IMR-90 (cell line): ENCODE results near the gene CHN1. TPM values are rescaled to one million over a fixed set of nuclear protein-coding genes. Genes with fewer than 3 reads are reported as not detected.
A peak's percentile ranks its signal among the peaks of the same experiment; 100 is the strongest.

ENCODE experiments used
- ATAC-seq: fragments of 200-7000 bp; cut with Tn5 transposase; 2 replicates; pipeline ENCODE4 v1.9.1; 2020; ENCODE audit warnings: low read depth, mild to moderate bottlenecking, moderate library complexity
- BruUV-seq: library from RNA; stranded (reverse); fragments of 400-500 nt; replicated peaks from 2 replicates; lab custom pipeline; 2021; lab: Mats Ljungman, UMichigan
- CTCF ChIA-PET: fragments of 300-600 bp; formaldehyde crosslinking; extraction: SDS; loops from one replicate; lab custom pipeline; 2021; ENCODE audit warnings: antibody characterized with exemption; lab: Yijun Ruan, JAX
- POLR2A ChIA-PET: fragments of 300-600 bp; sonication (Branson Sonifier 250); formaldehyde crosslinking; loops from one replicate; lab custom pipeline; 2022; ENCODE audit warnings: antibody characterized with exemption; ENCODE audit not compliant: unreplicated experiment; lab: Charles Lee
- DNase-seq: peaks from one replicate; pipeline ENCODE4 v3.0.0; 2013
- H2AFZ ChIP-seq: replicated peaks from 2 replicates; pipeline ENCODE3; 2013; ENCODE audit warnings: low read length, mild to moderate bottlenecking; ENCODE audit not compliant: poor library complexity
- H2AK5ac ChIP-seq: 2 replicates; pipeline ENCODE4 v1.6.1; 2013; ENCODE audit warnings: low read depth, low read length, inconsistent platforms
- H2AK9ac ChIP-seq: replicated peaks from 2 replicates; pipeline ENCODE3; 2013; ENCODE audit warnings: mild to moderate bottlenecking, low read depth, low read length, moderate library complexity; ENCODE audit not compliant: poor library complexity
- H2BK120ac ChIP-seq: 2 replicates; pipeline ENCODE4 v1.6.1; 2013; ENCODE audit warnings: low read depth, low read length, inconsistent platforms
- H2BK15ac ChIP-seq: 3 replicates; pipeline ENCODE4 v1.6.1; 2013; ENCODE audit warnings: low read depth, low read length, inconsistent platforms
- H2BK20ac ChIP-seq: 2 replicates; pipeline ENCODE4 v1.6.1; 2013; ENCODE audit warnings: low read depth, mild to moderate bottlenecking, inconsistent platforms, low read length, moderate library complexity
- H2BK5ac ChIP-seq: 2 replicates; pipeline ENCODE4 v1.6.1; 2013; ENCODE audit warnings: mild to moderate bottlenecking, low read depth, low read length, inconsistent platforms; ENCODE audit not compliant: poor library complexity, severe bottlenecking
- H3K14ac ChIP-seq: replicated peaks from 2 replicates; pipeline ENCODE4 v1.6.1; 2013; ENCODE audit warnings: low read depth, low read length, inconsistent platforms
- H3K18ac ChIP-seq: 2 replicates; pipeline ENCODE4 v1.6.1; 2013; ENCODE audit warnings: low read depth, low read length, control low read depth
- H3K23ac ChIP-seq: 2 replicates; pipeline ENCODE4 v1.6.1; 2013; ENCODE audit warnings: low read depth, low read length, inconsistent platforms
- H3K27ac ChIP-seq: 2 replicates; pipeline ENCODE4 v1.5.1; 2013; ENCODE audit warnings: mild to moderate bottlenecking, control low read depth, low read length; ENCODE audit not compliant: insufficient read depth
- H3K27me3 ChIP-seq: 2 replicates; pipeline ENCODE4 v1.6.1; 2013; ENCODE audit warnings: low read length; ENCODE audit not compliant: control insufficient read depth, insufficient read depth
- H3K36me3 ChIP-seq: 2 replicates; pipeline ENCODE4 v1.6.1; 2013; ENCODE audit warnings: low read length, mixed read lengths; ENCODE audit not compliant: control insufficient read depth, insufficient read depth
- H3K4ac ChIP-seq: 2 replicates; pipeline ENCODE4 v1.6.1; 2013; ENCODE audit warnings: low read depth, low read length, inconsistent platforms
- H3K4me1 ChIP-seq: 2 replicates; pipeline ENCODE4 v1.6.1; 2013; ENCODE audit warnings: low read length, mixed read lengths; ENCODE audit not compliant: control insufficient read depth, insufficient read depth
- H3K4me2 ChIP-seq: 2 replicates; pipeline ENCODE4 v1.6.1; 2013; ENCODE audit warnings: low read depth, mild to moderate bottlenecking, control low read depth, low read length, moderate library complexity
- H3K4me3 ChIP-seq: 2 replicates; pipeline ENCODE4 v1.5.1; 2013; ENCODE audit warnings: low read depth, mild to moderate bottlenecking, control low read depth, low read length, moderate library complexity; ENCODE audit not compliant: insufficient read depth
- H3K56ac ChIP-seq: 2 replicates; pipeline ENCODE4 v1.6.1; 2013; ENCODE audit warnings: low read length, inconsistent platforms; ENCODE audit not compliant: insufficient read depth; ENCODE audit errors: extremely low read depth
- H3K79me1 ChIP-seq, 2 experiments: 2 replicates each; pipeline ENCODE4 v1.6.1; 2013; ENCODE audit warnings: low read length in 2 of 2, inconsistent platforms in 1 of 2, low read depth in 1 of 2
- H3K9ac ChIP-seq: 2 replicates; pipeline ENCODE4 v1.6.1; 2013; ENCODE audit warnings: low read depth, low read length, control low read depth
- H3K9me1 ChIP-seq: 2 replicates; pipeline ENCODE4 v1.6.1; 2013; ENCODE audit warnings: low read length, inconsistent platforms; ENCODE audit not compliant: insufficient read depth
- H3K9me3 ChIP-seq: 2 replicates; pipeline ENCODE4 v1.6.1; 2013; ENCODE audit warnings: low read length; ENCODE audit not compliant: control insufficient read depth, insufficient read depth
- H4K20me1 ChIP-seq: 2 replicates; pipeline ENCODE4 v1.6.1; 2013; ENCODE audit warnings: low read length, inconsistent platforms; ENCODE audit not compliant: insufficient read depth
- H4K5ac ChIP-seq: 2 replicates; pipeline ENCODE4 v1.6.1; 2013; ENCODE audit warnings: mild to moderate bottlenecking, low read depth, low read length, control low read depth
- H4K8ac ChIP-seq, 2 experiments: 2 replicates each; pipeline ENCODE4 v1.6.1; 2013; ENCODE audit warnings: low read depth in 2 of 2, low read length in 2 of 2, control low read depth in 1 of 2, inconsistent platforms in 1 of 2
- H4K91ac ChIP-seq: 2 replicates; pipeline ENCODE4 v1.6.1; 2013; ENCODE audit warnings: low read depth, low read length, inconsistent platforms; ENCODE audit not compliant: insufficient read depth
- BHLHE40 ChIP-seq: fragments of 150-350 bp; IDR thresholded peaks from 2 replicates; pipeline ENCODE4 v1.6.1; 2016; ENCODE audit warnings: mild to moderate bottlenecking, low read depth, low read length
- CHD1 ChIP-seq: IDR thresholded peaks from 2 replicates; pipeline ENCODE4 v1.6.1; 2012; ENCODE audit warnings: low read depth, low read length, improper control_type of control experiment
- POLR2A ChIP-seq: IDR thresholded peaks from 2 replicates; pipeline ENCODE4 v1.6.1; 2012; ENCODE audit warnings: mild to moderate bottlenecking, low read depth, low read length
- RAD21 ChIP-seq: IDR thresholded peaks from 2 replicates; pipeline ENCODE4 v1.6.1; 2012; ENCODE audit warnings: low read length, improper control_type of control experiment
- RCOR1 ChIP-seq: IDR thresholded peaks from 2 replicates; pipeline ENCODE4 v1.6.1; 2012; ENCODE audit warnings: mild to moderate bottlenecking, low read length, improper control_type of control experiment; ENCODE audit not compliant: insufficient replicate concordance
- RFX5 ChIP-seq: IDR thresholded peaks from 2 replicates; pipeline ENCODE4 v1.8.0; 2012; ENCODE audit warnings: low read depth, mild to moderate bottlenecking, low read length, moderate library complexity
- WGBS, 2 experiments: methylation state at CpG; one replicate each; pipeline versions ENCODE4 v1.1.5 to v1.1.7; 2013; ENCODE audit warnings: missing lambda C conversion rate in 2 of 2; ENCODE audit not compliant: insufficient read length in 1 of 2; ENCODE audit errors: extremely low coverage in 2 of 2; 5-methylcytosine and 5-hydroxymethylcytosine counted together
- dilution Hi-C: fragments of 300-500 bp; cut with HindIII; formaldehyde crosslinking; loops from one replicate; pipeline ENCODE4 v1.14.3; 2018; ENCODE audit warnings: low sequenced_read_pairs; ENCODE audit not compliant: unreplicated experiment
- in situ Hi-C: fragments of 300-500 bp; cut with MboI; formaldehyde crosslinking; loops from 3 replicates; pipeline ENCODE4 v1.14.3; 2019; ENCODE audit warnings: low sequenced_read_pairs, inconsistent platforms, mixed read lengths
- intact Hi-C: fragments of 100-400 bp; cut with micrococcal nuclease; formaldehyde crosslinking; loops from 2 replicates; pipeline ENCODE4 v1.10.0; 2022
- polyA plus RNA-seq, 3 experiments: library from polyadenylated mRNA; depleted of rRNA; stranded (reverse); fragments of >200 nt; gene quantifications; 2 replicates each; pipeline ENCODE4 v1.2.3, GENCODE V29; 2012; ENCODE audit warnings: low replicate concordance in 1 of 3
- total RNA-seq: library from RNA; depleted of rRNA; stranded (reverse); fragments of >200 nt; gene quantifications from 2 replicates; pipeline ENCODE4 v1.2.3, GENCODE V29; 2012

The CHN1 gene
- total and polyA plus RNA-seq, 2 of the 4 experiments (the other 2 are of a cell fraction), result 58.4 to 66.9 TPM

GRCh38 chr2:174901075-174901474, 104.1 kb downstream of the CHN1 start:
- dilution Hi-C loops, result no loop called here
- Histone ChIP-seq H3K56ac (peak overlapping the region; percentile 63; the same call in 1 of the 2 replicates), H3K36me3 (no peaks in the 10 kb centered on the region), H3K9me3 (no peaks in the 10 kb centered on the region), H2BK15ac (peak overlapping the region; percentile 34; the same call in 1 of the 3 replicates), H4K8ac (peak overlapping the region in 1 of 2 experiments; percentile 69; a peak in 1 of 4 replicates), H4K91ac (peak overlapping the region; percentile 51; the same call in 1 of the 2 replicates), H3K27me3 (no peaks in the 10 kb centered on the region), H4K20me1 (no peaks in the 10 kb centered on the region), H3K4me3 (peak overlapping the region; percentile 19; the same call in 1 of the 2 replicates), H4K5ac (peak overlapping the region; percentile 62; the same call in 1 of the 2 replicates), H2BK20ac (peak overlapping the region; percentile 29; the same call in 1 of the 2 replicates), H3K4ac (peak overlapping the region; percentile 36; the same call in 1 of the 2 replicates), H3K23ac (peak overlapping the region; percentile 44; the same call in 1 of the 2 replicates), H3K79me1 (no peaks in the 10 kb centered on the region), H2BK5ac (peak overlapping the region; percentile 29), H3K9me1 (no peaks in the 10 kb centered on the region), H2AK5ac (no peak overlapping the region), H2AFZ (no peak overlapping the region), H3K27ac (peak overlapping the region; percentile 45; the same call in 1 of the 2 replicates), H3K18ac (peak overlapping the region; percentile 93), H3K4me1 (peaks cover 2% of the 10 kb centered on the region; the same call in 1 of the 2 replicates), H2BK120ac (peak overlapping the region; percentile 86), H3K9ac (peak overlapping the region; percentile 69; the same call in 1 of the 2 replicates), H3K14ac (peak overlapping the region; percentile 79), H2AK9ac (no peak overlapping the region), H3K4me2 (peak overlapping the region; percentile 88)
- 33% methylated on average over 1 of the region's 4 CpGs; no CpG with 5 or more reads in 1 of the 2 experiments for WGBS, 2 experiments
- DNase-seq, result peak; percentile 36
- peak; percentile 88 for ATAC-seq
- ChIA-PET POLR2A (no interaction called here), CTCF (interaction anchor here (1.0 to 1.1 kb wide), 2 partner anchors 19 to 42 kb away, joined by 3 to 4 read pairs; no protein-coding TSS in a partner anchor)
- intact Hi-C loops, result loop anchor here (5.0 kb wide), 1 partner anchor 86 kb away; no protein-coding TSS in a partner anchor
- TF ChIP-seq RFX5 (no peak), BHLHE40 (no peak), CHD1 (no peak), RAD21 (no peak), RCOR1 (no peak), POLR2A (no peak)
- BruUV-seq, result no TSS peak
- in situ Hi-C loops, result no loop called here
